Measurements from ENCODE around the gene TMEM171.

- no peak for TF ChIP-seq SIN3A (IDR thresholded peaks at IDR 0.05; ENCODE audit: borderline replicate concordance, insufficient read depth, low read depth, low read length)
- TF ChIP-seq POLR2AphosphoS5 (IDR thresholded peaks at IDR 0.05; ENCODE audit: low read depth, low read length), result no peak
- TF ChIP-seq CTCF (IDR thresholded peaks at IDR 0.05), result no peak
- no peak for TF ChIP-seq TCF7L2 (IDR thresholded peaks at IDR 0.05; ENCODE audit: low read depth, low read length)
- TF ChIP-seq REST (IDR thresholded peaks at IDR 0.05; ENCODE audit: insufficient read depth in 1 of 2, low read depth in 2 of 2, low read length in 1 of 2), result no peak
These were observed 39.3 kb upstream of the TMEM171 start for GRCh38 chr5:73081093-73081492.
